SK-N-SH (cell line): ENCODE results near the gene HSD11B1. TPM values are rescaled to one million over a fixed set of nuclear protein-coding genes. Genes with fewer than 3 reads are reported as not detected.

Experiments used
- CTCF ChIA-PET: fragments of 300-600, 350-600 bp; formaldehyde crosslinking; extraction: SDS; loops from one replicate; lab custom pipeline; 2021; lab: Yijun Ruan, JAX
- POLR2A ChIA-PET: fragments of 350-600 bp; sonication (Branson Sonifier 250); formaldehyde crosslinking; extraction: SDS; loops from one replicate; lab custom pipeline; 2020; ENCODE audit warnings: antibody characterized with exemption, inconsistent platforms; lab: Yijun Ruan, JAX
- DNase-seq: peaks from one replicate; pipeline ENCODE4 v3.0.0; 2012
- H2AFZ ChIP-seq: fragments of 200-600 bp; sonication (generic); 2 replicates; pipeline ENCODE4 v1.8.1; 2016; ENCODE audit warnings: antibody characterized with exemption, mild to moderate bottlenecking, low read depth
- H3F3A ChIP-seq: fragments of 200-600 bp; sonication (generic); replicated peaks from 2 replicates; pipeline ENCODE3; 2016; ENCODE audit warnings: antibody characterized with exemption, mild to moderate bottlenecking; ENCODE audit not compliant: insufficient read depth
- H3K27ac ChIP-seq, 2 experiments: fragments of 200-500 bp in 1 of 2; fragments of 200-600 bp in 1 of 2; sonication (Bioruptor generic) in 1 of 2; sonication (generic), shearing (Covaris generic) in 1 of 2; 2 replicates each; pipeline versions ENCODE4 v1.5.1 to v1.6.1; 2014 to 2016; ENCODE audit warnings: low read depth in 2 of 2, inconsistent platforms in 1 of 2, low read length in 1 of 2, mild to moderate bottlenecking in 1 of 2, mixed read lengths in 1 of 2
- H3K27me3 ChIP-seq: fragments of 200-600 bp; sonication (generic), shearing (Covaris generic); 2 replicates; pipeline ENCODE4 v1.6.1; 2016; ENCODE audit warnings: mixed run types; ENCODE audit not compliant: insufficient read depth
- H3K36me3 ChIP-seq, 2 experiments: fragments of 200-500 bp in 1 of 2; fragments of 200-600 bp in 1 of 2; sonication (Bioruptor generic) in 1 of 2; sonication (generic) in 1 of 2; replicated peaks in 1 of 2; 2 replicates each; pipeline versions ENCODE3 to v1.5.1; 2014 to 2016; ENCODE audit warnings: low read length in 1 of 2, mild to moderate bottlenecking in 1 of 2; ENCODE audit not compliant: insufficient read depth in 2 of 2, control insufficient read depth in 1 of 2
- H3K4me1 ChIP-seq, 2 experiments: fragments of 200-500 bp in 1 of 2; fragments of 200-600 bp in 1 of 2; sonication (Bioruptor generic) in 1 of 2; sonication (generic), shearing (Covaris generic) in 1 of 2; 2 replicates each; pipeline versions ENCODE4 v1.5.1 to v1.6.1; 2014 to 2016; ENCODE audit warnings: low read depth in 1 of 2, low read length in 1 of 2, mixed run types in 1 of 2; ENCODE audit not compliant: insufficient read depth in 2 of 2, control insufficient read depth in 1 of 2
- H3K4me2 ChIP-seq: fragments of 200-600 bp; sonication (generic), shearing (Covaris generic); 2 replicates; pipeline ENCODE4 v1.6.1; 2017; ENCODE audit warnings: mixed run types
- H3K4me3 ChIP-seq, 2 experiments: fragments of 200-500 bp in 1 of 2; fragments of 200-600 bp in 1 of 2; sonication (Bioruptor generic) in 1 of 2; sonication (generic), shearing (Covaris generic) in 1 of 2; 2 replicates each; pipeline versions ENCODE4 v1.5.1 to v1.8.1; 2014 to 2016; ENCODE audit warnings: low read depth in 2 of 2, inconsistent platforms in 1 of 2, low read length in 1 of 2, mild to moderate bottlenecking in 1 of 2, mixed read lengths in 1 of 2, moderate library complexity in 1 of 2
- H3K79me2 ChIP-seq: fragments of 200-600 bp; sonication (generic); 2 replicates; pipeline ENCODE4 v1.8.1; 2017; ENCODE audit warnings: mild to moderate bottlenecking; ENCODE audit not compliant: insufficient read depth
- H3K9ac ChIP-seq: fragments of 200-600 bp; sonication (generic); 2 replicates; pipeline ENCODE4 v1.6.1; 2017; ENCODE audit warnings: mixed run types
- H3K9me2 ChIP-seq: fragments of 200-600 bp; sonication (generic); 2 replicates; pipeline ENCODE4 v1.6.1; 2017; ENCODE audit warnings: mixed run types
- H3K9me3 ChIP-seq: fragments of 200-600 bp; sonication (generic); 2 replicates; pipeline ENCODE4 v1.6.1; 2017; ENCODE audit warnings: mixed run types, mild to moderate bottlenecking, moderate library complexity
- H4K20me1 ChIP-seq: fragments of 200-600 bp; sonication (generic); 2 replicates; pipeline ENCODE4 v1.6.1; 2017; ENCODE audit warnings: mild to moderate bottlenecking, mixed run types; ENCODE audit not compliant: insufficient read depth
- CHD2 ChIP-seq: fragments of 150-350 bp; IDR thresholded peaks from 2 replicates; pipeline ENCODE4 v1.6.1; 2018; ENCODE audit warnings: low read length; ENCODE audit not compliant: partially characterized antibody
- CTCF ChIP-seq: fragments of 200-600 bp; sonication (generic); IDR thresholded peaks from 2 replicates; pipeline ENCODE4 v1.6.1; 2017; ENCODE audit warnings: antibody characterized with exemption, mild to moderate bottlenecking, moderate library complexity
- FOXM1 ChIP-seq: IDR thresholded peaks from 2 replicates; pipeline ENCODE4 v1.4.0; 2012; ENCODE audit warnings: low read depth, mild to moderate bottlenecking
- GABPA ChIP-seq: IDR thresholded peaks from 2 replicates; pipeline ENCODE4 v1.4.0; 2012; ENCODE audit warnings: low read depth, mild to moderate bottlenecking
- JUND ChIP-seq: IDR thresholded peaks from 2 replicates; pipeline ENCODE4 v1.4.0; 2012
- NFIC ChIP-seq: IDR thresholded peaks from 2 replicates; pipeline ENCODE4 v1.4.0; 2012; ENCODE audit warnings: borderline replicate concordance
- POLR2AphosphoS5 ChIP-seq: IDR thresholded peaks from 2 replicates; pipeline ENCODE4 v1.6.1; 2012; ENCODE audit warnings: low read depth, low read length
- RAD21 ChIP-seq: IDR thresholded peaks from 2 replicates; pipeline ENCODE4 v1.6.1; 2012; ENCODE audit warnings: mild to moderate bottlenecking, low read length
- RFX5 ChIP-seq: IDR thresholded peaks from 2 replicates; pipeline ENCODE4 v1.6.1; 2012; ENCODE audit warnings: mild to moderate bottlenecking, improper control_type of control experiment, low read length
- SIN3A ChIP-seq: IDR thresholded peaks from 2 replicates; pipeline ENCODE4 v1.6.1; 2012; ENCODE audit warnings: low read depth, mild to moderate bottlenecking, low read length, moderate library complexity, borderline replicate concordance
- TCF12 ChIP-seq: IDR thresholded peaks from 2 replicates; pipeline ENCODE4 v1.4.0; 2012
- USF1 ChIP-seq: IDR thresholded peaks from 2 replicates; pipeline ENCODE4 v1.4.0; 2012; ENCODE audit warnings: low read depth, borderline replicate concordance
- WGBS: methylation state at CpG from one replicate; pipeline ENCODE4 v1.1.6; 2017; ENCODE audit warnings: low lambda C conversion rate; 5-methylcytosine and 5-hydroxymethylcytosine counted together
- polyA plus RNA-seq, 3 experiments: library from polyadenylated mRNA; depleted of rRNA; stranded (reverse); fragments of >200 nt; gene quantifications; 2 replicates each; pipeline ENCODE4 v1.2.3, GENCODE V29; 2012

Gene HSD11B1
- polyA plus RNA-seq, 1 of the 3 experiments (the other 2 are of a cell fraction) = 0.23 TPM

GRCh38 chr1:209766051-209766450 lies 61.4 kb downstream of the HSD11B1 start:
- POLR2A ChIA-PET = no interaction called here
- TF ChIP-seq USF1 (no peak), GABPA (no peak), POLR2AphosphoS5 (no peak)

GRCh38 chr1:209767096-209767495 lies 62.5 kb downstream of the HSD11B1 start:
- Histone ChIP-seq H3K27me3 (no peaks in the 10 kb centered on the region), H3K4me3 (no peak overlapping the region), H3K9me2 (no peaks in the 10 kb centered on the region), H3K9ac (no peak overlapping the region), H2AFZ (no peak overlapping the region), H4K20me1 (no peaks in the 10 kb centered on the region), H3K79me2 (no peaks in the 10 kb centered on the region), H3K4me1 (peaks cover 17 to 32% of the 10 kb centered on the region in 2 experiments), H3K27ac (peak overlapping the region in 1 of 2 experiments; percentile 100; a peak in 2 of 4 replicates), H3K9me3 (no peaks in the 10 kb centered on the region), H3K4me2 (0 out of 2 replicates have a peak overlapping the region, but pooled peaks have one; percentile 25), H3F3A (peaks cover 29% of the 10 kb centered on the region), H3K36me3 (no peaks in the 10 kb centered on the region)
- ChIA-PET CTCF (no interaction called here), POLR2A (no interaction called here)
- DNase-seq = no peak
- TF ChIP-seq USF1 (no peak), SIN3A (no peak), NFIC (no peak), JUND (no peak), FOXM1 (no peak), TCF12 (no peak), RAD21 (no peak), CTCF (no peak), RFX5 (no peak), CHD2 (no peak)

More at GRCh38 chr1:209766051-209766450, 61.4 kb downstream of the HSD11B1 start:
- Histone ChIP-seq H3K27me3 (no peaks in the 10 kb centered on the region), H3K79me2 (no peaks in the 10 kb centered on the region), H3K4me3 (no peak overlapping the region), H3F3A (peaks cover 29% of the 10 kb centered on the region), H3K9me2 (no peaks in the 10 kb centered on the region), H3K9me3 (no peaks in the 10 kb centered on the region), H3K27ac (no peak overlapping the region), H2AFZ (no peak overlapping the region), H4K20me1 (no peaks in the 10 kb centered on the region), H3K4me1 (peaks cover 8 to 37% of the 10 kb centered on the region in 2 experiments), H3K9ac (no peak overlapping the region), H3K4me2 (no peak overlapping the region), H3K36me3 (no peaks in the 10 kb centered on the region)
- WGBS = 78% methylated on average over 2 of the region's 2 CpGs
- CTCF ChIA-PET = no interaction called here
- no peak for DNase-seq
